ENCODE measurements around the gene CRKL.

DNA sequence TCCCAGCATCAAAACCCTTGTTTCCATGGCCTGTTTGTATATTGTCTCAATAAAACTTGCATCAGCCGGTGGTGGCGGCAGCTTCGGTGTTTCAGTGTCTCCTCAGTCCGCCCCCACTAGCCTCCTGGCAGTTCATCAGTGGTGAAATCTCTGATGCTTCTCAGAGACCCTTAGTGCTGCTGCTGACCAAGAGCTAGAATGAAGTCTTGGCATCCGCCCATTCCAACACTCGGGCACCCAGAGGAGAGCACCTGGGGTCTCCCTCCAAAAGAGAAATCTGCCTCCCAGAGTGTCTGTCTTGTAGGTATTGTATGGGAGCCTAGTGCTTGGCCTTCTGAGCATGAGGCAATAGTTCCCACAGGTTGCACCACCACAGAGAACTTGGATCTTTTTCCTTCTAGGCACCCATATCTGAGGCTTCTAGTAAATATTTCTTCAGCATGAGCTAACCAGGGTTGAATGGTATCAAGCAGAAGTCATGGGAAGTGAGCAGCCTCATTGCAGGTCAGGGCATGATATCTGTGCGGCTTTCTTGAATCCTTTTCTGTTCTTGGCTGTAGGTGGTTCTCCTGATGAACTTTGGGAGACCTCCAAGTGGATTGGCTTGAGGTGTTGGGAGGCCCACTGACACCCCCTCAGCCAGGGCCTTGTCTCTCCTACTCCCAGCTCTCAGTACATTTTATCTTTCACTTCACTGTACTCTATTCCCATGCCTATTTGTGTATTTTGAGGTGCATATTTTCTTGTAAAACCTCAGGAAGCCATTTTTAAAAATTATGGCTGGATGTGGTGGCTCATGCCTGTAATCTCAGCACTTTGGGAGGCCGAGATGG lies 36.7 kb downstream of the CRKL start:
- TF ChIP-seq, protein P1, sequence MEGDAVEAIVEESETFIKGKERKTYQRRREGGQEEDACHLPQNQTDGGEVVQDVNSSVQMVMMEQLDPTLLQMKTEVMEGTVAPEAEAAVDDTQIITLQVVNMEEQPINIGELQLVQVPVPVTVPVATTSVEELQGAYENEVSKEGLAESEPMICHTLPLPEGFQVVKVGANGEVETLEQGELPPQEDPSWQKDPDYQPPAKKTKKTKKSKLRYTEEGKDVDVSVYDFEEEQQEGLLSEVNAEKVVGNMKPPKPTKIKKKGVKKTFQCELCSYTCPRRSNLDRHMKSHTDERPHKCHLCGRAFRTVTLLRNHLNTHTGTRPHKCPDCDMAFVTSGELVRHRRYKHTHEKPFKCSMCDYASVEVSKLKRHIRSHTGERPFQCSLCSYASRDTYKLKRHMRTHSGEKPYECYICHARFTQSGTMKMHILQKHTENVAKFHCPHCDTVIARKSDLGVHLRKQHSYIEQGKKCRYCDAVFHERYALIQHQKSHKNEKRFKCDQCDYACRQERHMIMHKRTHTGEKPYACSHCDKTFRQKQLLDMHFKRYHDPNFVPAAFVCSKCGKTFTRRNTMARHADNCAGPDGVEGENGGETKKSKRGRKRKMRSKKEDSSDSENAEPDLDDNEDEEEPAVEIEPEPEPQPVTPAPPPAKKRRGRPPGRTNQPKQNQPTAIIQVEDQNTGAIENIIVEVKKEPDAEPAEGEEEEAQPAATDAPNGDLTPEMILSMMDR (IDR thresholded peaks at IDR 0.05): no peak
- no peak for TF ChIP-seq POLR2A (IDR thresholded peaks at IDR 0.05)

Data from adrenal gland (tissue), 5 donors.